ENCODE results near the gene LRFN5. TPM values are rescaled to one million over a fixed set of nuclear protein-coding genes. Genes with fewer than 3 reads are reported as not detected.

Gene LRFN5
- total and polyA plus RNA-seq, 10 of the 15 experiments (the other 5 are each of a cell fraction or from before 2014, with no cell fraction given): 0.06 to 1.2 TPM; not detected in 8

- TF ChIP-seq E2F4 (IDR thresholded peaks at IDR 0.05; ENCODE audit: low read depth, low read length): no peak
- TF ChIP-seq CHD4 (IDR thresholded peaks at IDR 0.05): no peak
- no peak for TF ChIP-seq USF2 (IDR thresholded peaks at IDR 0.05; ENCODE audit: borderline replicate concordance, low read depth, low read length)
- no peak for TF ChIP-seq BRCA1 (IDR thresholded peaks at IDR 0.05; ENCODE audit: low read depth, low read length)
- TF ChIP-seq SKIL (IDR thresholded peaks at IDR 0.05; ENCODE audit: low read depth, poor library complexity, severe bottlenecking): no peak
- TF ChIP-seq DPF2 (IDR thresholded peaks at IDR 0.05): no peak
- TF ChIP-seq ZBED1 (IDR thresholded peaks at IDR 0.05; ENCODE audit: borderline replicate concordance): no peak
- TF ChIP-seq POLR2A (IDR thresholded peaks at IDR 0.05; ENCODE audit: low read depth, low read length): no peak
- no peak for TF ChIP-seq CHD2 (IDR thresholded peaks at IDR 0.05; ENCODE audit: borderline replicate concordance, low read depth, low read length)
- TF ChIP-seq CTCF (IDR thresholded peaks at IDR 0.05 in 2 of 3, conservative IDR thresholded peaks at IDR 0.05 in 1 of 3; ENCODE audit: control insufficient read depth in 2 of 3, extremely low read depth in 1 of 3, insufficient read depth in 1 of 3, low read depth in 3 of 3, low read length in 3 of 3): no peak
Measured at GRCh38 chr14:41650802-41651201, 44.1 kb downstream of the LRFN5 start (continued).

All from GM12878 (cell line).